PC-3 (cell line): ENCODE results near the gene TALDO1. TPM values are rescaled to one million over a fixed set of nuclear protein-coding genes. Genes with fewer than 3 reads are reported as not detected.

Experiments
- ATAC-seq: fragments of 200-7000 bp; cut with Tn5 transposase; 2 replicates; pipeline ENCODE4 v1.9.1; 2020; ENCODE audit warnings: mild to moderate bottlenecking, moderate library complexity
- BruUV-seq: library from RNA; stranded (reverse); fragments of 400-500 nt; replicated peaks from 2 replicates; lab custom pipeline; 2021; lab: Mats Ljungman, UMichigan
- CTCF ChIA-PET: fragments of 300-600 bp; sonication (Branson Sonifier 250); formaldehyde crosslinking; loops from one replicate; lab custom pipeline; 2022; ENCODE audit warnings: antibody characterized with exemption; lab: Charles Lee
- POLR2A ChIA-PET: fragments of 300-600 bp; sonication (Branson Sonifier 250); formaldehyde crosslinking; loops from one replicate; lab custom pipeline; 2022; ENCODE audit warnings: antibody characterized with exemption; ENCODE audit not compliant: unreplicated experiment; lab: Charles Lee
- DNase-seq: peaks from one replicate; pipeline ENCODE4 v3.0.0-alpha.2; 2015
- H2AFZ ChIP-seq: fragments of 300-600 bp; sonication (generic); 2 replicates; pipeline ENCODE4 v1.6.0; 2016; ENCODE audit warnings: antibody characterized with exemption, low read length
- H3F3A ChIP-seq: fragments of 300-600 bp; sonication (generic); one replicate; pipeline ENCODE4 v1.6.0; 2017; ENCODE audit warnings: antibody characterized with exemption, low read length, control low read depth, mild to moderate bottlenecking; ENCODE audit not compliant: unreplicated experiment
- H3K27ac ChIP-seq: fragments of 300-600 bp; sonication (generic); 2 replicates; pipeline ENCODE4 v1.5.1; 2016; ENCODE audit warnings: mild to moderate bottlenecking, low read length
- H3K27me3 ChIP-seq: fragments of 300-600 bp; sonication (generic); 2 replicates; pipeline ENCODE4 v1.6.1; 2016; ENCODE audit warnings: low read length, mixed read lengths
- H3K36me3 ChIP-seq: fragments of 300-600 bp; sonication (generic); 2 replicates; pipeline ENCODE4 v1.6.1; 2016; ENCODE audit warnings: low read depth, mixed run types, low read length, mixed read lengths
- H3K4me1 ChIP-seq: fragments of 300-600 bp; sonication (generic); 2 replicates; pipeline ENCODE4 v1.5.1; 2016; ENCODE audit warnings: low read length; ENCODE audit not compliant: insufficient read depth
- H3K4me2 ChIP-seq: fragments of 300-600 bp; sonication (generic); 2 replicates; pipeline ENCODE4 v1.6.0; 2016; ENCODE audit warnings: low read length
- H3K4me3 ChIP-seq: fragments of 300-600 bp; sonication (generic); 2 replicates; pipeline ENCODE4 v1.5.1; 2016; ENCODE audit warnings: mild to moderate bottlenecking, low read length, mixed read lengths
- H3K79me2 ChIP-seq: fragments of 300-600 bp; sonication (generic); 2 replicates; pipeline ENCODE4 v1.6.1; 2017; ENCODE audit warnings: low read length, mixed read lengths
- H3K9ac ChIP-seq: fragments of 300-600 bp; sonication (generic); 2 replicates; pipeline ENCODE4 v1.6.0; 2016; ENCODE audit warnings: mild to moderate bottlenecking, low read length
- H3K9me2 ChIP-seq: fragments of 300-600 bp; sonication (generic); replicated peaks from 2 replicates; pipeline ENCODE4 v1.6.1; 2016; ENCODE audit warnings: mixed run types, low read length, mixed read lengths
- H3K9me3 ChIP-seq: fragments of 300-600 bp; sonication (generic); 2 replicates; pipeline ENCODE4 v1.6.1; 2016; ENCODE audit warnings: low read length, mixed read lengths
- H4K20me1 ChIP-seq: fragments of 300-600 bp; sonication (generic); 2 replicates; pipeline ENCODE4 v1.6.1; 2016; ENCODE audit warnings: low read length, mixed read lengths
- CTCF ChIP-seq: fragments of 300-600 bp; sonication (generic); conservative IDR thresholded peaks from 2 replicates; pipeline ENCODE4 v1.5.1; 2017; ENCODE audit warnings: antibody characterized with exemption, low read depth, mild to moderate bottlenecking, low read length
- EZH2 ChIP-seq: fragments of 300-600 bp; sonication (generic); IDR thresholded peaks from one replicate; pipeline ENCODE4 v1.6.1; 2017; ENCODE audit warnings: antibody characterized with exemption, mild to moderate bottlenecking, low read length; ENCODE audit not compliant: unreplicated experiment
- EZH2phosphoT487 ChIP-seq: fragments of 300-600 bp; sonication (generic); IDR thresholded peaks from 2 replicates; pipeline ENCODE4 v1.6.1; 2018; ENCODE audit warnings: mild to moderate bottlenecking, antibody characterized with exemption, low read length, borderline replicate concordance
- intact Hi-C: fragments of 100-400 bp; cut with micrococcal nuclease; formaldehyde crosslinking; loops from 2 replicates; pipeline ENCODE4 v1.9.0; 2023
- total RNA-seq: library from RNA; depleted of rRNA; stranded (reverse); fragments of >200 nt; gene quantifications from 2 replicates; pipeline ENCODE4 v1.2.3, GENCODE V29; 2014

Gene TALDO1
- total RNA-seq, 1 experiment from 2014 or later = 326 TPM

- no peak overlapping the region for H3K9ac ChIP-seq
- intact Hi-C loops = no loop called here
- ATAC-seq (no peak), DNase-seq (no peak)
- CTCF ChIA-PET = interaction anchor here (0.6 kb wide), 1 partner anchor 109 kb away, joined by 3 read pairs; no protein-coding TSS in a partner anchor
- BruUV-seq = no TSS peak
- H3K79me2 ChIP-seq = peaks cover 50% of the 10 kb centered on the region
- TF ChIP-seq EZH2 (no peak), CTCF (no peak), EZH2phosphoT487 (no peak)
- H3K4me1 ChIP-seq = peaks cover 20% of the 10 kb centered on the region
- peaks cover 34% of the 10 kb centered on the region for H4K20me1 ChIP-seq
- no peaks in the 10 kb centered on the region for H3K9me2 ChIP-seq
- POLR2A ChIA-PET = no interaction called here
- H3K27me3 ChIP-seq = no peaks in the 10 kb centered on the region
- no peaks in the 10 kb centered on the region for H3K9me3 ChIP-seq
- peak overlapping the region; percentile 93; the same call in 1 of the 2 replicates for H3K4me3 ChIP-seq
- H3F3A ChIP-seq = peaks cover 5% of the 10 kb centered on the region
- no peak overlapping the region for H3K27ac ChIP-seq
- H3K4me2 ChIP-seq = peak overlapping the region; percentile 99; the same call in 1 of the 2 replicates
- peaks cover 33% of the 10 kb centered on the region for H3K36me3 ChIP-seq
- H2AFZ ChIP-seq = no peak overlapping the region
Measured at GRCh38 chr11:812390-812789, 65.1 kb downstream of the TALDO1 start.

- Histone ChIP-seq H3K27ac (no peak overlapping the region), H4K20me1 (peaks cover 34% of the 10 kb centered on the region), H3K79me2 (peaks cover 43% of the 10 kb centered on the region), H3K4me2 (no peak overlapping the region), H3F3A (peaks cover 5% of the 10 kb centered on the region), H3K4me1 (peaks cover 20% of the 10 kb centered on the region), H3K27me3 (no peaks in the 10 kb centered on the region), H3K4me3 (no peak overlapping the region), H3K9me3 (no peaks in the 10 kb centered on the region), H3K9ac (no peak overlapping the region), H3K36me3 (peaks cover 33% of the 10 kb centered on the region), H2AFZ (no peak overlapping the region), H3K9me2 (no peaks in the 10 kb centered on the region)
- DNase-seq (no peak), ATAC-seq (no peak)
- POLR2A ChIA-PET = no interaction called here
- TF ChIP-seq CTCF (no peak), EZH2phosphoT487 (no peak), EZH2 (no peak)
- intact Hi-C loops = no loop called here
- BruUV-seq = no TSS peak
- CTCF ChIA-PET = no interaction called here
Measured at GRCh38 chr11:813072-813455, 65.8 kb downstream of the TALDO1 start.

GRCh38 chr11:813456-814096 is 66.3 kb downstream of the TALDO1 start:
- no TSS peak for BruUV-seq
- H3K27me3 ChIP-seq = no peaks in the 10 kb centered on the region
- ATAC-seq = no peak
- no peaks in the 10 kb centered on the region for H3K9me3 ChIP-seq
- POLR2A ChIA-PET = no interaction called here
- no peak overlapping the region for H3K9ac ChIP-seq
- no peak overlapping the region for H3K4me3 ChIP-seq
- H2AFZ ChIP-seq = no peak overlapping the region
- intact Hi-C loops = no loop called here
- DNase-seq = no peak
- CTCF ChIA-PET = no interaction called here
- no peak for TF ChIP-seq EZH2
- no peak for TF ChIP-seq CTCF
- TF ChIP-seq EZH2phosphoT487 = no peak
- H3K4me1 ChIP-seq = peaks cover 18% of the 10 kb centered on the region
- no peak overlapping the region for H3K4me2 ChIP-seq
- H3F3A ChIP-seq = peaks cover 5% of the 10 kb centered on the region
- peaks cover 33% of the 10 kb centered on the region for H3K36me3 ChIP-seq
- H3K27ac ChIP-seq = no peak overlapping the region
- H3K79me2 ChIP-seq = peaks cover 38% of the 10 kb centered on the region
- H3K9me2 ChIP-seq = no peaks in the 10 kb centered on the region
- H4K20me1 ChIP-seq = peaks cover 34% of the 10 kb centered on the region
